Gastroesophageal sphincter (tissue), 4 donors: Measurements from ENCODE around the gene RAB33B. TPM values are rescaled to one million over a fixed set of nuclear protein-coding genes. Genes with fewer than 3 reads are reported as not detected.

ENCODE experiments used
- ATAC-seq: fragments of 150-250 bp; one replicate; pipeline ENCODE4 v1.9.1; 2016; ENCODE audit warnings: mild to moderate bottlenecking, moderate library complexity
- H3K27ac ChIP-seq, 4 donors: fragments of 200-600 bp; sonication (generic) in 3 of 4; 1 replicate in 3 of 4; 2 replicates in 1 of 4; pipeline ENCODE4 v1.5.1; 2016 to 2019
- H3K27me3 ChIP-seq: fragments of 200-600 bp; sonication (generic); one replicate; pipeline ENCODE4 v1.5.1; 2019
- H3K36me3 ChIP-seq, 2 donors: fragments of 200-600 bp; sonication (generic); one replicate each; pipeline ENCODE4 v1.5.1; 2019; ENCODE audit warnings: control low read depth in 1 of 2
- H3K4me1 ChIP-seq, 3 donors: fragments of 200-600 bp; sonication (generic); 1 replicate in 2 of 3; 2 replicates in 1 of 3; pipeline ENCODE4 v1.5.1; 2016 to 2019; ENCODE audit warnings: control low read depth in 2 of 3
- H3K4me3 ChIP-seq, 2 donors: fragments of 200-600 bp; sonication (generic); one replicate each; pipeline ENCODE4 v1.5.1; 2019; ENCODE audit warnings: mild to moderate bottlenecking in 1 of 2, moderate library complexity in 1 of 2
- H3K9me3 ChIP-seq, 3 donors: fragments of 200-600 bp; sonication (generic); one replicate each; pipeline ENCODE4 v1.5.1; 2017 to 2019; ENCODE audit warnings: control low read depth in 2 of 3
- EP300 ChIP-seq: sonication (generic); formaldehyde crosslinking; IDR thresholded peaks from one replicate; pipeline ENCODE4 v1.6.1; 2017; ENCODE audit warnings: antibody characterized with exemption, mild to moderate bottlenecking
- POLR2A ChIP-seq, 2 donors: fragments of 450-650 bp; IDR thresholded peaks; one replicate each; pipeline ENCODE4 v1.6.1; 2017; ENCODE audit warnings: antibody characterized with exemption in 2 of 2, mild to moderate bottlenecking in 2 of 2, moderate library complexity in 1 of 2
- POLR2AphosphoS5 ChIP-seq: sonication (generic); formaldehyde crosslinking; IDR thresholded peaks from one replicate; pipeline ENCODE4 v1.6.1; 2017; ENCODE audit warnings: antibody characterized with exemption
- WGBS, 2 donors: methylation state at CpG; one replicate each; pipeline ENCODE4 v1.1.5; 2018; ENCODE audit warnings: low coverage in 1 of 2; 5-methylcytosine and 5-hydroxymethylcytosine counted together
- small RNA-seq, 4 donors: library from RNA; depleted of rRNA; stranded (forward); fragments of <200 nt; gene quantifications; one replicate each; pipeline ENCODE3, GENCODE V24; 2016
- total RNA-seq, 4 donors: library from RNA; depleted of rRNA; stranded (reverse); fragments of >200 nt; gene quantifications; one replicate each; pipeline ENCODE4 v1.1.0, GENCODE V29; 2016
- TF ChIP-seq, protein P1 (sequence below), 4 experiments: fragments of 200-600 bp in 2 of 4; fragments of 450-650 bp in 2 of 4; sonication (generic) in 1 of 4; IDR thresholded peaks; one replicate each; pipeline ENCODE4 v1.5.1; 2017 to 2019; ENCODE audit warnings: antibody characterized with exemption in 4 of 4, mild to moderate bottlenecking in 2 of 4, moderate library complexity in 2 of 4

Gene RAB33B
- total RNA-seq, 4 donors from 2014 or later = 13.5 to 16.9 (median 14.2) TPM

DNA sequence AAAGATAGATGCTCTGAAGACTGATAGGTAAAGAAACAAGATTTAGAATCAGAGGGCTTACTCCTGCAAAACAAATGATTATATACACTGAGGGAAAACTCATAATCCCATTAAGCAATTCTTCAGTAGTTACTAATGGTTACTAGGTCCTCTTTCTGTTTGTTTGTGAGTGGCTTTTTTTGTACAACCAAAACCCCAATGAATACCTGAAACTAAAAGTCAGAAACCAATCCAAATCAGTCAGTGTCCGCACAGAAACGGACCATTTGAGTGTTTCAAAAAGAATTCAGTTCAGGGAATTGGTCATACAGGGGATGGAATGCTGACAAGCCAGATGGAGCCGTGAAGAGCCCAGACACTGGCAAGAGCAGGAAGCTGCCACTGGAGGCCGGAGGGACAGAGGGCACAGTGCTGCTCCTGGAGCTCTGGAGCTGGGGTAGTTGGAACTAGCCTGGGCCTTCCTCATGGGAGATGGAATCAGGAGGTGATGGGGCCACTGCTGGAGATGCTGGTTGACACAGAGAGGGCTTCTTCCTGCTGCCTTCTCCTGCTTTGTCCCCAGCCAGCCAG lies 70.2 kb downstream of the RAB33B start:
- peaks cover 0 to 93% of the 10 kb centered on the region in 2 donors for H3K36me3 ChIP-seq

DNA sequence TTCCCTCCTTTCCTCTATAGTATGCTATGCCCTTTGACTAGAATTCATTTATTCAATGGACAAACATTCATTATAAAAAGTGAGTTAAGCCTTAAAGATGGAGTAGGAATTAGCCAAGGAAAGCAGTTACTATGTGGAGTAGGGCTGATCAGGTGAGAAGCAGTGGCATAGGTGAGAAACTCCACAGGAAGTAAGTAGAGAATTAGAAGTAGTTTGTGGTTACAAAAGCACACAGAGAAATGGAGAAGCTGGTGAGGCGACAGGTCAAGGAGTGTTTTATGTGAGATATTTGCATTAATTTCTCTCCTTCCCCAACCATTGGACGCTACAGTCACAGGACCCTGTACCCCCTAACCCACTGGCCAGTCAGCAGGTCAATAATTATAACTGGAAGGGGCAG lies 71.5 kb downstream of the RAB33B start:
- Histone ChIP-seq H3K27ac (no peak overlapping the region), H3K4me1 (peaks cover 0 to 31% (median 0%) of the 10 kb centered on the region in 3 donors), H3K27me3 (no peaks in the 10 kb centered on the region), H3K9me3 (no peaks in the 10 kb centered on the region), H3K36me3 (peaks cover 0 to 82% of the 10 kb centered on the region in 2 donors), H3K4me3 (no peak overlapping the region)
- 42% methylated on average over 2 of the region's 2 CpGs; no CpG with 5 or more reads in 1 of the 2 donors for WGBS, 2 donors
- ATAC-seq = no peak
- TF ChIP-seq POLR2A (IDR thresholded peaks at IDR 0.05) = no peak

More for the DNA sequence above, 70.2 kb downstream of the RAB33B start:
- TF ChIP-seq POLR2A (IDR thresholded peaks at IDR 0.05) (no peak), POLR2AphosphoS5 (no peak), EP300 (no peak)
- TF ChIP-seq, protein P1, sequence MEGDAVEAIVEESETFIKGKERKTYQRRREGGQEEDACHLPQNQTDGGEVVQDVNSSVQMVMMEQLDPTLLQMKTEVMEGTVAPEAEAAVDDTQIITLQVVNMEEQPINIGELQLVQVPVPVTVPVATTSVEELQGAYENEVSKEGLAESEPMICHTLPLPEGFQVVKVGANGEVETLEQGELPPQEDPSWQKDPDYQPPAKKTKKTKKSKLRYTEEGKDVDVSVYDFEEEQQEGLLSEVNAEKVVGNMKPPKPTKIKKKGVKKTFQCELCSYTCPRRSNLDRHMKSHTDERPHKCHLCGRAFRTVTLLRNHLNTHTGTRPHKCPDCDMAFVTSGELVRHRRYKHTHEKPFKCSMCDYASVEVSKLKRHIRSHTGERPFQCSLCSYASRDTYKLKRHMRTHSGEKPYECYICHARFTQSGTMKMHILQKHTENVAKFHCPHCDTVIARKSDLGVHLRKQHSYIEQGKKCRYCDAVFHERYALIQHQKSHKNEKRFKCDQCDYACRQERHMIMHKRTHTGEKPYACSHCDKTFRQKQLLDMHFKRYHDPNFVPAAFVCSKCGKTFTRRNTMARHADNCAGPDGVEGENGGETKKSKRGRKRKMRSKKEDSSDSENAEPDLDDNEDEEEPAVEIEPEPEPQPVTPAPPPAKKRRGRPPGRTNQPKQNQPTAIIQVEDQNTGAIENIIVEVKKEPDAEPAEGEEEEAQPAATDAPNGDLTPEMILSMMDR (IDR thresholded peaks at IDR 0.05) = no peak
- Histone ChIP-seq H3K4me1 (peaks cover 0 to 31% (median 0%) of the 10 kb centered on the region in 3 donors), H3K27me3 (no peaks in the 10 kb centered on the region), H3K9me3 (no peaks in the 10 kb centered on the region), H3K4me3 (no peak overlapping the region), H3K27ac (no peak overlapping the region)
- WGBS, 2 donors = 89 to 100% methylated on average over 2 to 3 of the region's 4 CpGs
- ATAC-seq = no peak

Small RNA genes within 50 kb of the gene (small RNA-seq; reads per million reads assigned to genes)
- gene RF01225 = 0 reads per million in 4 donors

Other genes with a start within 250 kb of the RAB33B start
- gene MGARP, start 173.9 kb upstream of the RAB33B start, total RNA-seq = 1 to 10 TPM in 3 of 4 donors, under 1 TPM in 1; 0.94 to 6.5 (median 1.7) TPM
- gene NAA15, start 152.6 kb upstream of the RAB33B start, total RNA-seq = 10 to 100 TPM; 23.9 to 34.1 (median 32.2) TPM
- 10 to 100 TPM; 31.0 to 61.0 (median 48.4) TPM for gene NDUFC1, start 151.6 kb upstream of the RAB33B start, total RNA-seq
- 10 to 100 TPM; 72.7 to 92.2 (median 88.3) TPM for gene SETD7, start 102.1 kb downstream of the RAB33B start, total RNA-seq
- 10 to 100 TPM; 26.5 to 53.9 (median 38.5) TPM for gene MGST2, start 211.7 kb downstream of the RAB33B start, total RNA-seq